SK-N-SH (cell line): ENCODE data around the gene PQBP1. TPM values are rescaled to one million over a fixed set of nuclear protein-coding genes. Genes with fewer than 3 reads are reported as not detected.
A peak's percentile ranks its signal among the peaks of the same experiment; 100 is the strongest.

ENCODE experiments used
- CTCF ChIA-PET: fragments of 300-600, 350-600 bp; formaldehyde crosslinking; extraction: SDS; loops from one replicate; lab custom pipeline; 2021; lab: Yijun Ruan, JAX
- POLR2A ChIA-PET: fragments of 350-600 bp; sonication (Branson Sonifier 250); formaldehyde crosslinking; extraction: SDS; loops from one replicate; lab custom pipeline; 2020; ENCODE audit warnings: antibody characterized with exemption, inconsistent platforms; lab: Yijun Ruan, JAX
- DNase-seq: peaks from one replicate; pipeline ENCODE4 v3.0.0; 2012
- H2AFZ ChIP-seq: fragments of 200-600 bp; sonication (generic); 2 replicates; pipeline ENCODE4 v1.8.1; 2016; ENCODE audit warnings: antibody characterized with exemption, mild to moderate bottlenecking, low read depth
- H3F3A ChIP-seq: fragments of 200-600 bp; sonication (generic); replicated peaks from 2 replicates; pipeline ENCODE3; 2016; ENCODE audit warnings: antibody characterized with exemption, mild to moderate bottlenecking; ENCODE audit not compliant: insufficient read depth
- H3K27ac ChIP-seq, 2 experiments: fragments of 200-500 bp in 1 of 2; fragments of 200-600 bp in 1 of 2; sonication (Bioruptor generic) in 1 of 2; sonication (generic), shearing (Covaris generic) in 1 of 2; 2 replicates each; pipeline versions ENCODE4 v1.5.1 to v1.6.1; 2014 to 2016; ENCODE audit warnings: low read depth in 2 of 2, inconsistent platforms in 1 of 2, low read length in 1 of 2, mild to moderate bottlenecking in 1 of 2, mixed read lengths in 1 of 2
- H3K27me3 ChIP-seq: fragments of 200-600 bp; sonication (generic), shearing (Covaris generic); 2 replicates; pipeline ENCODE4 v1.6.1; 2016; ENCODE audit warnings: mixed run types; ENCODE audit not compliant: insufficient read depth
- H3K36me3 ChIP-seq, 2 experiments: fragments of 200-500 bp in 1 of 2; fragments of 200-600 bp in 1 of 2; sonication (Bioruptor generic) in 1 of 2; sonication (generic) in 1 of 2; replicated peaks in 1 of 2; 2 replicates each; pipeline versions ENCODE3 to v1.5.1; 2014 to 2016; ENCODE audit warnings: low read length in 1 of 2, mild to moderate bottlenecking in 1 of 2; ENCODE audit not compliant: insufficient read depth in 2 of 2, control insufficient read depth in 1 of 2
- H3K4me1 ChIP-seq, 2 experiments: fragments of 200-500 bp in 1 of 2; fragments of 200-600 bp in 1 of 2; sonication (Bioruptor generic) in 1 of 2; sonication (generic), shearing (Covaris generic) in 1 of 2; 2 replicates each; pipeline versions ENCODE4 v1.5.1 to v1.6.1; 2014 to 2016; ENCODE audit warnings: low read depth in 1 of 2, low read length in 1 of 2, mixed run types in 1 of 2; ENCODE audit not compliant: insufficient read depth in 2 of 2, control insufficient read depth in 1 of 2
- H3K4me2 ChIP-seq: fragments of 200-600 bp; sonication (generic), shearing (Covaris generic); 2 replicates; pipeline ENCODE4 v1.6.1; 2017; ENCODE audit warnings: mixed run types
- H3K4me3 ChIP-seq, 2 experiments: fragments of 200-500 bp in 1 of 2; fragments of 200-600 bp in 1 of 2; sonication (Bioruptor generic) in 1 of 2; sonication (generic), shearing (Covaris generic) in 1 of 2; 2 replicates each; pipeline versions ENCODE4 v1.5.1 to v1.8.1; 2014 to 2016; ENCODE audit warnings: low read depth in 2 of 2, inconsistent platforms in 1 of 2, low read length in 1 of 2, mild to moderate bottlenecking in 1 of 2, mixed read lengths in 1 of 2, moderate library complexity in 1 of 2
- H3K79me2 ChIP-seq: fragments of 200-600 bp; sonication (generic); 2 replicates; pipeline ENCODE4 v1.8.1; 2017; ENCODE audit warnings: mild to moderate bottlenecking; ENCODE audit not compliant: insufficient read depth
- H3K9ac ChIP-seq: fragments of 200-600 bp; sonication (generic); 2 replicates; pipeline ENCODE4 v1.6.1; 2017; ENCODE audit warnings: mixed run types
- H3K9me2 ChIP-seq: fragments of 200-600 bp; sonication (generic); 2 replicates; pipeline ENCODE4 v1.6.1; 2017; ENCODE audit warnings: mixed run types
- H3K9me3 ChIP-seq: fragments of 200-600 bp; sonication (generic); 2 replicates; pipeline ENCODE4 v1.6.1; 2017; ENCODE audit warnings: mixed run types, mild to moderate bottlenecking, moderate library complexity
- H4K20me1 ChIP-seq: fragments of 200-600 bp; sonication (generic); 2 replicates; pipeline ENCODE4 v1.6.1; 2017; ENCODE audit warnings: mild to moderate bottlenecking, mixed run types; ENCODE audit not compliant: insufficient read depth
- CHD2 ChIP-seq: fragments of 150-350 bp; IDR thresholded peaks from 2 replicates; pipeline ENCODE4 v1.6.1; 2018; ENCODE audit warnings: low read length; ENCODE audit not compliant: partially characterized antibody
- CTCF ChIP-seq: fragments of 200-600 bp; sonication (generic); IDR thresholded peaks from 2 replicates; pipeline ENCODE4 v1.6.1; 2017; ENCODE audit warnings: antibody characterized with exemption, mild to moderate bottlenecking, moderate library complexity
- ELF1 ChIP-seq: IDR thresholded peaks from 2 replicates; pipeline ENCODE4 v1.4.0; 2012
- EP300 ChIP-seq, 2 experiments: IDR thresholded peaks; 2 replicates each; pipeline versions ENCODE4 v1.4.0 to v1.6.1; 2012; ENCODE audit warnings: borderline replicate concordance in 1 of 2, low read depth in 1 of 2, low read length in 1 of 2
- EZH2phosphoT487 ChIP-seq: fragments of 200-600 bp; sonication (generic); IDR thresholded peaks from 2 replicates; pipeline ENCODE4 v1.6.1; 2017; ENCODE audit warnings: low read depth, mixed run types, mild to moderate bottlenecking, antibody characterized with exemption, moderate library complexity, borderline replicate concordance
- FOXJ3 ChIP-seq: sonication (generic); formaldehyde crosslinking; IDR thresholded peaks from 2 replicates; pipeline ENCODE4 v1.5.1; 2020; ENCODE audit warnings: mild to moderate bottlenecking, missing genetic modification reagents
- FOXM1 ChIP-seq: IDR thresholded peaks from 2 replicates; pipeline ENCODE4 v1.4.0; 2012; ENCODE audit warnings: low read depth, mild to moderate bottlenecking
- IRF3 ChIP-seq: fragments of 150-350 bp; IDR thresholded peaks from 2 replicates; pipeline ENCODE4 v1.6.1; 2016; ENCODE audit warnings: mild to moderate bottlenecking, low read depth, low read length
- JUND ChIP-seq: IDR thresholded peaks from 2 replicates; pipeline ENCODE4 v1.4.0; 2012
- MAX ChIP-seq: IDR thresholded peaks from 2 replicates; pipeline ENCODE4 v1.4.0; 2012; ENCODE audit warnings: low read depth
- MEF2A ChIP-seq: IDR thresholded peaks from 2 replicates; pipeline ENCODE4 v1.4.0; 2012; ENCODE audit warnings: low read depth, borderline replicate concordance
- MXI1 ChIP-seq: IDR thresholded peaks from 2 replicates; pipeline ENCODE4 v1.6.1; 2012; ENCODE audit warnings: mild to moderate bottlenecking, low read depth, low read length, improper control_type of control experiment
- NFIC ChIP-seq: IDR thresholded peaks from 2 replicates; pipeline ENCODE4 v1.4.0; 2012; ENCODE audit warnings: borderline replicate concordance
- NRF1 ChIP-seq: IDR thresholded peaks from 2 replicates; pipeline ENCODE4 v1.6.1; 2012; ENCODE audit warnings: low read depth, mild to moderate bottlenecking, low read length
- PBX3 ChIP-seq: IDR thresholded peaks from 2 replicates; pipeline ENCODE4; 2012
- POLR2AphosphoS5 ChIP-seq: IDR thresholded peaks from 2 replicates; pipeline ENCODE4 v1.6.1; 2012; ENCODE audit warnings: low read depth, low read length
- RAD21 ChIP-seq: IDR thresholded peaks from 2 replicates; pipeline ENCODE4 v1.6.1; 2012; ENCODE audit warnings: mild to moderate bottlenecking, low read length
- RFX5 ChIP-seq: IDR thresholded peaks from 2 replicates; pipeline ENCODE4 v1.6.1; 2012; ENCODE audit warnings: mild to moderate bottlenecking, improper control_type of control experiment, low read length
- SIN3A ChIP-seq: IDR thresholded peaks from 2 replicates; pipeline ENCODE4 v1.6.1; 2012; ENCODE audit warnings: low read depth, mild to moderate bottlenecking, low read length, moderate library complexity, borderline replicate concordance
- TAF1 ChIP-seq: IDR thresholded peaks from 2 replicates; pipeline ENCODE4 v1.6.1; 2012; ENCODE audit warnings: low read depth, mild to moderate bottlenecking, low read length, moderate library complexity, borderline replicate concordance
- TEAD4 ChIP-seq: IDR thresholded peaks from 2 replicates; pipeline ENCODE4 v1.4.0; 2012; ENCODE audit warnings: mild to moderate bottlenecking, borderline replicate concordance; ENCODE audit not compliant: insufficient read depth
- USF1 ChIP-seq: IDR thresholded peaks from 2 replicates; pipeline ENCODE4 v1.4.0; 2012; ENCODE audit warnings: low read depth, borderline replicate concordance
- USF2 ChIP-seq: fragments of 150-350 bp; IDR thresholded peaks from 2 replicates; pipeline ENCODE4 v1.6.1; 2017; ENCODE audit warnings: antibody characterized with exemption, low read length, low read depth, borderline replicate concordance
- YY1 ChIP-seq: IDR thresholded peaks from 2 replicates; pipeline ENCODE4 v1.4.0; 2012; ENCODE audit warnings: low read depth, mild to moderate bottlenecking
- WGBS: methylation state at CpG from one replicate; pipeline ENCODE4 v1.1.6; 2017; ENCODE audit warnings: low lambda C conversion rate; 5-methylcytosine and 5-hydroxymethylcytosine counted together
- polyA plus RNA-seq, 3 experiments: library from polyadenylated mRNA; depleted of rRNA; stranded (reverse); fragments of >200 nt; gene quantifications; 2 replicates each; pipeline ENCODE4 v1.2.3, GENCODE V29; 2012

Gene PQBP1
- polyA plus RNA-seq, 1 of the 3 experiments (the other 2 are of a cell fraction), result 113 TPM

- Histone ChIP-seq H4K20me1 (0 out of 2 replicates have a peak, but pooled peaks cover 9% of the 10 kb centered on the region), H3K27me3 (no peaks in the 10 kb centered on the region), H3K4me2 (peak within 1 kb of the TSS; percentile 95), H3F3A (peaks cover 12% of the 10 kb centered on the region), H3K36me3 (peaks cover 3 to 32% of the 10 kb centered on the region in 2 experiments), H3K79me2 (peaks cover 3% of the 10 kb centered on the region; the same call in 1 of the 2 replicates), H3K4me1 (peaks cover 5 to 26% of the 10 kb centered on the region in 2 experiments; a peak in 2 of 4 replicates), H3K9me3 (no peaks in the 10 kb centered on the region), H2AFZ (no peak within 1 kb of the TSS), H3K27ac (peak within 1 kb of the TSS; percentile 38 to 60; a peak in 3 of 4 replicates), H3K9ac (peak within 1 kb of the TSS; percentile 78), H3K4me3 (peak within 1 kb of the TSS; percentile 61 to 71), H3K9me2 (no peaks in the 10 kb centered on the region)
- ChIA-PET POLR2A (no interaction called here), CTCF (no interaction called here)
- peak; percentile 93 for DNase-seq
- WGBS, result 14% methylated on average over 9 of the region's 55 CpGs
- TF ChIP-seq EP300 (IDR thresholded peaks at IDR 0.05; ENCODE audit: borderline replicate concordance in 1 of 2, low read depth in 1 of 2, low read length in 1 of 2) (no peak), USF2 (peak; percentile 66), RAD21 (no peak), POLR2AphosphoS5 (peak; percentile 96), FOXJ3 (CRISPR knock-in tag) (no peak), YY1 (no peak), CHD2 (no peak), MEF2A (no peak), MAX (peak; percentile 22; the same call in 1 of the 2 replicates), JUND (no peak), TEAD4 (no peak), TAF1 (peak; percentile 92), RFX5 (no peak), USF1 (peak; percentile 72; the same call in 1 of the 2 replicates), FOXM1 (no peak), ELF1 (peak; percentile 56), SIN3A (no peak), CTCF (peak; percentile 14), EZH2phosphoT487 (no peak), PBX3 (no peak), NRF1 (no peak; the same call in 1 of the 2 replicates), NFIC (no peak), IRF3 (no peak), MXI1 (peak; percentile 81)
Measured at GRCh38 chrX:48918643-48919340, 21.1 kb downstream of the PQBP1 start, which contains the start of gene PIM2. Gene PIM2, minus strand, starts transcription at chrX:48919024. Its CDS starts 190 bp downstream, at chrX:48918834.
